GM19328 (cell line): ENCODE results near the gene ABHD1.

ENCODE experiments used
- ATAC-seq: cut with Tn5 transposase; IDR thresholded peaks from one replicate; pipeline ENCODE4 v1.9.1; 2021; ENCODE audit warnings: mild to moderate bottlenecking, moderate library complexity; ENCODE audit not compliant: unreplicated experiment

The ABHD1 gene

GRCh38 chr2:27086724-27087593, 36.7 kb upstream of the ABHD1 start, which contains the start of gene KHK:
Gene KHK, plus strand, starts transcription at chr2:27086772. Its CDS starts 488 bp downstream, at chr2:27087260.
- ATAC-seq: peak; percentile 9

DNA sequence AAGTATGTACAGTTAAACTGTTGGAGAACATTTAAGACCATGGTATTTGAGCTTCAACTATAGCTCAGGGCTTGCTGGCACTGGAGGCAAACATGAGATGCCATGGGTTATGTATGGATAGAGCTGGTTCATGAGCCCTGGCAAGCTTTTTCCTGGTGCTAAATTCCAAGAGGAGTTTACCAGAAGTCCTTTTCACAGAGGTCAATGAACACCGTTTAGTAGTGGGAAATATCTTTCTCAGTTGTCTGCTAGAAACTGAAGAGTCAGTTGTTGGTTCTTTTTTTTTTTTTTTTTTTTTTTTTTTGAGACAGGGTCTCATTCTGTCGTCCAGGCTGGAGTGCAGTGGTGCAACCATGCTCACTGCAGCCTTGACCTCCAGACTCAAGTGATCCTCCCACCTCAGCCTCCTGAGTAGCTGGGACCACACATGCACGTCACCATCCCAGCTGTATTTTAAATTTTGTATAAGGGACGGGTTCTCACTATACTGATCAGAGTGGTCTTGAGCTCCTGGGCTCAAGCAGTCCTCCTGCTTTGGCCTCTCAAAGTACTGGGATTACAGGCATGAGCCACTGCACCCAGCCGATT, 35.7 kb upstream of the ABHD1 start:
- no peak for ATAC-seq

GRCh38 chr2:27088634-27089033, 35.0 kb upstream of the ABHD1 start:
- no peak for ATAC-seq

- no peak for ATAC-seq
Measured at GRCh38 chr2:27089111-27089954, 34.3 kb upstream of the ABHD1 start.

DNA sequence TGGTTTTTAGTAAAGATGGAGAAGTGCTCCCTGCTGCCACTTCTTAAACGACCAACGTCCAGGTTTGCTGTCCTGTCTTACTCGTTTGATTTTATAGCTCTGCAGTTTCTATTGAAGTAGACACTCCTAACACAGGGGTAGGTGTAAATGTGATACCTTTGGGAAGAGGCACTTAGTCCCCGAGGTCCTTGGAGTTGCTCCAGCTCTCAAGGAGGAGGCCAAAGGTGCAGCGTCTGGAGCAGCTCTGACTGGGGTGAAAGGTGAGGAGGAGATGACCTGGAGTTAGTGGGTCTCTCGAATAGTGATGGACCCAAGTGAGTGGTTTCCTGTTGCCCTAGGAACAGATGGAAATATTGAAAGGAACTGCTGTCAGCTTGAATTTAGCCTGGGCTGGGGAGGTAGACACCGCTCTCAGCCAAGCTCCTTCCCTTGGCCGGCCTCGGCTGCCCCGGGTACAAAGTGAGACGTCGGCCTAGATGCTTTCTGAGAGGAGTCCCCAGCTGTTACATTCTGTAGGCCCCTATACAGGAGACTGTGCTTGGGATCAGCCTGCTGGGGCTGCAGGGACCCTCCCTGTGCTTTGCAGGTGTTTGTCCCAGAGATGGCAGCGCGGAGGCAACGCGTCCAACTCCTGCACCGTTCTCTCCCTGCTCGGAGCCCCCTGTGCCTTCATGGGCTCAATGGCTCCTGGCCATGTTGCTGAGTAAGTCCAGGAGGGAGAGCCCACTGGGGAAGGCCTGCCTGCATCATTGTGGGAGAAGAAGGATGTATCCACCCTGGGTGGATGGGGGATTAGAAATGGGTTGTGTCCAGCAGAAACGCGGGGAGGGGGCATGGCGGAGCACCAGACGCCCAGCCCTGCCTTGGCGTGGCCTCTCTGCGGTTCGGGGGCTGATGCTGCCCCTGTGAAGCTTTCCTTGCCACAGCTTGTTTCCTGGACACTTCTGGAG, 31.6 kb upstream of the ABHD1 start:
- ATAC-seq: no peak

GRCh38 chr2:27092696-27093429, 30.8 kb upstream of the ABHD1 start:
- ATAC-seq: no peak

- ATAC-seq: no peak
Measured at GRCh38 chr2:27093430-27094352, 29.9 kb upstream of the ABHD1 start.

- ATAC-seq: no peak
Measured at GRCh38 chr2:27094353-27094984, 29.1 kb upstream of the ABHD1 start.

GRCh38 chr2:27095427-27095744, 28.2 kb upstream of the ABHD1 start:
- ATAC-seq: no peak

GRCh38 chr2:27095745-27096651, 27.6 kb upstream of the ABHD1 start:
- ATAC-seq: no peak

GRCh38 chr2:27096748-27097297, 26.8 kb upstream of the ABHD1 start:
- no peak for ATAC-seq

DNA sequence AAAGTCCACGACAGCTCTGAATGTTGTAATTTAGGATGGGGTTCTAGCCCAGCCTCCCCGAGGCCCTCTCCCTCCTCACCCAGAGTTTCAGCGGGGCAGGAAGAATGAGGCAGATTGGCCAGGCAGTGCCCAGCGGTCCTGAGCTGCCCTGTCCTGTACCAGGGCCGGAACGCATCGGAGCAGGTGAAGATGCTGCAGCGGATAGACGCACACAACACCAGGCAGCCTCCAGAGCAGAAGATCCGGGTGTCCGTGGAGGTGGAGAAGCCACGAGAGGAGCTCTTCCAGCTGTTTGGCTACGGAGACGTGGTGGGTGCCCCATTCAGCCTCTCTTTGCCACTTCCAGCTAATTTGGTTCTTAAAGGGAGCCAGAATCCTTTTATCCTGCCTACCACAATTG, 26.3 kb upstream of the ABHD1 start:
- ATAC-seq: no peak

DNA sequence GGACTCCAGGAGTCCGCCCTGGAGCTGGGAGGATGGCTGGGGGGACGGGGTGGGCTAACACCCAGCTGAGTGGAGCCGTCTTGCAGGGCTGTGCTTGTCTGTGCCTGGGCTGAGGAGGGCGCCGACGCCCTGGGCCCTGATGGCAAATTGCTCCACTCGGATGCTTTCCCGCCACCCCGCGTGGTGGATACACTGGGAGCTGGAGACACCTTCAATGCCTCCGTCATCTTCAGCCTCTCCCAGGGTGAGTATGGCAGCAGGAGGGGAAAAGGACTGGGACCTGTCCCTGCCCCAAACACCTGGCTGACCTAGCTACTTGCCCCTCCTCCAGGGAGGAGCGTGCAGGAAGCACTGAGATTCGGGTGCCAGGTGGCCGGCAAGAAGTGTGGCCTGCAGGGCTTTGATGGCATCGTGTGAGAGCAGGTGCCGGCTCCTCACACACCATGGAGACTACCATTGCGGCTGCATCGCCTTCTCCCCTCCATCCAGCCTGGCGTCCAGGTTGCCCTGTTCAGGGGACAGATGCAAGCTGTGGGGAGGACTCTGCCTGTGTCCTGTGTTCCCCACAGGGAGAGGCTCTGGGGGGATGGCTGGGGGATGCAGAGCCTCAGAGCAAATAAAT, 24.2 kb upstream of the ABHD1 start:
- ATAC-seq: no peak

GRCh38 chr2:27100036-27100435, 23.6 kb upstream of the ABHD1 start:
- ATAC-seq: no peak

GRCh38 chr2:27102329-27102728, 21.3 kb upstream of the ABHD1 start:
- ATAC-seq: no peak

GRCh38 chr2:27105981-27106380, 17.6 kb upstream of the ABHD1 start:
- ATAC-seq: no peak

- ATAC-seq: no peak
Measured at GRCh38 chr2:27108221-27108620, 15.4 kb upstream of the ABHD1 start.
